ENCODE data around the gene PGRMC1.

DNA sequence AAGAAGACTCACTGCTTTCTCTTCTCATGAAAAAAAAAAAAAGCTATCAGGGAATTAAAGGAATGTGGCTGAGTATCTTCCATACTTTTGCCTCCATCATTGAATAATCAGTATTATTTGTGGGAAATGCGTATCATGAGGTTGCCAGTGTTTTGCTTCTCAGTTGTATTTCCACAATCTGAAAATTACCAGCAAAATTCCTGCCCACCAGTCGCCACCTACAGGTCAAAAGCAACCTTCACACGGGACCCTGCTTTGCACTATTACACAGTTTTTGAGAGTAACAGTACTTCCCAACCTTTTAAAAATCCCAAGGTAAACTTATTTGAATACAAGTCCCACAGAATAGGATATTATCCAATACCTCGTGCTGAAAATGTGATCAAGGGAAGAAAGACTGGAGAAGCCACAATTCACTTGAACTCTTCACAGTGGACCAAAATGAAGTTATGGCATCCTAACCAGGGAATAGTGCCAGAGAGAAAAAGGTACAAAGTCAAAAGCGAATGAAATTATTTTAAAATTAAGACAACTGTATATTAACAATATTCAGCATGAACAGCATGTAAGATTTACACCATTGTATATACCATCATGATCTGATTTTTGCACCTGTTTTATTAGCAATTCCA, 30.4 kb downstream of the PGRMC1 start:
- TF ChIP-seq CTCF (optimal IDR thresholded peaks at IDR 0.05 in 1 of 3, IDR thresholded peaks at IDR 0.05 in 1 of 3, conservative IDR thresholded peaks at IDR 0.05 in 1 of 3; ENCODE audit: extremely low read depth in 1 of 3, insufficient read depth in 2 of 3, low read length in 3 of 3): peak; percentile 67 to 71 (median 70)
- no peak for TF ChIP-seq EZH2 (IDR thresholded peaks at IDR 0.05; ENCODE audit: low read length)

Measured in keratinocyte (primary cell).